Measurements from ENCODE around the gene LRP11.

Gene LRP11

GRCh38 chr6:149860834-149861602 is 3.1 kb downstream of the LRP11 start:
- H3K4me3 ChIP-seq (ENCODE audit: low read depth, low read length): no peak overlapping the region
- no peak for TF ChIP-seq CTCF (IDR thresholded peaks at IDR 0.05; ENCODE audit: borderline replicate concordance, insufficient read depth, low read depth, low read length)

GRCh38 chr6:149860513-149860833 is 3.7 kb downstream of the LRP11 start:
- no peak for TF ChIP-seq CTCF (IDR thresholded peaks at IDR 0.05; ENCODE audit: borderline replicate concordance, insufficient read depth, low read depth, low read length)
- H3K4me3 ChIP-seq (ENCODE audit: low read depth, low read length): no peak overlapping the region

GRCh38 chr6:149859938-149860337 is 4.2 kb downstream of the LRP11 start:
- no peak overlapping the region for H3K4me3 ChIP-seq (ENCODE audit: low read depth, low read length)

GRCh38 chr6:149859368-149859767 is 4.8 kb downstream of the LRP11 start:
- H3K4me3 ChIP-seq (ENCODE audit: low read depth, low read length): no peak overlapping the region
- no peak for TF ChIP-seq CTCF (IDR thresholded peaks at IDR 0.05; ENCODE audit: borderline replicate concordance, insufficient read depth, low read depth, low read length)

More at GRCh38 chr6:149859938-149860337, 4.2 kb downstream of the LRP11 start:
- TF ChIP-seq CTCF (IDR thresholded peaks at IDR 0.05; ENCODE audit: borderline replicate concordance, insufficient read depth, low read depth, low read length): no peak

- no peak for TF ChIP-seq CTCF (IDR thresholded peaks at IDR 0.05; ENCODE audit: borderline replicate concordance, insufficient read depth, low read depth, low read length)
- H3K4me3 ChIP-seq (ENCODE audit: low read depth, low read length): no peak overlapping the region
Observed at GRCh38 chr6:149857541-149857940, 6.6 kb downstream of the LRP11 start.

- H3K4me3 ChIP-seq (ENCODE audit: low read depth, low read length): no peak overlapping the region
- no peak for TF ChIP-seq CTCF (IDR thresholded peaks at IDR 0.05; ENCODE audit: borderline replicate concordance, insufficient read depth, low read depth, low read length)
Observed at GRCh38 chr6:149856256-149856994, 7.7 kb downstream of the LRP11 start.

- TF ChIP-seq CTCF (IDR thresholded peaks at IDR 0.05; ENCODE audit: borderline replicate concordance, insufficient read depth, low read depth, low read length): no peak
- no peak overlapping the region for H3K4me3 ChIP-seq (ENCODE audit: low read depth, low read length)
Observed at GRCh38 chr6:149855741-149856140, 8.4 kb downstream of the LRP11 start.
